Activated T-helper 17 cell treated with anti-CD3 and anti-CD28 coated beads, Interleukin-2, amount 50 U/mL, for 72 hours (primary cell): ENCODE data around the gene PNISR. TPM values are rescaled to one million over a fixed set of nuclear protein-coding genes. Genes with fewer than 3 reads are reported as not detected.

Experiments used
- ATAC-seq: fragments of 150-1000 bp; cut with Tn5 transposase; replicated peaks from 2 replicates; pipeline ENCODE4 v1.10.0; 2021; ENCODE audit warnings: mild to moderate bottlenecking, moderate library complexity
- H3K27ac Mint-ChIP-seq: one replicate; pipeline ENCODE4 v1.8.0; 2022; ENCODE audit warnings: mixed read lengths
- H3K27me3 Mint-ChIP-seq: one replicate; pipeline ENCODE4 v1.8.0; 2022; ENCODE audit warnings: mixed read lengths
- H3K36me3 Mint-ChIP-seq: one replicate; pipeline ENCODE4 v1.8.0; 2022; ENCODE audit warnings: low read depth, mild to moderate bottlenecking, mixed read lengths
- H3K4me1 Mint-ChIP-seq: one replicate; pipeline ENCODE4 v1.8.0; 2022; ENCODE audit warnings: mixed read lengths
- H3K4me3 Mint-ChIP-seq: one replicate; pipeline ENCODE4 v1.8.0; 2022; ENCODE audit warnings: mild to moderate bottlenecking, mixed read lengths
- H3K9me3 Mint-ChIP-seq: one replicate; pipeline ENCODE4 v1.8.0; 2022; ENCODE audit warnings: mixed read lengths
- total RNA-seq, 2 donors: library from RNA; stranded (reverse); gene quantifications; one replicate each; pipeline ENCODE4 v1.2.3, GENCODE V29; 2022

The PNISR gene
- total RNA-seq, 2 donors from 2014 or later, result 115 to 288 TPM

- Mint-ChIP-seq H3K4me3 (peak overlapping the region; percentile 86), H3K27ac (no peak overlapping the region)
Measured at GRCh38 chr6:99422912-99423311, 2.2 kb downstream of the PNISR start.

GRCh38 chr6:99416892-99417767 is 8.0 kb downstream of the PNISR start:
- Mint-ChIP-seq H3K27me3 (no peaks in the 10 kb centered on the region), H3K4me1 (peaks cover 23% of the 10 kb centered on the region), H3K9me3 (no peaks in the 10 kb centered on the region), H3K27ac (no peak overlapping the region), H3K4me3 (peak overlapping the region; percentile 48), H3K36me3 (peaks cover 75% of the 10 kb centered on the region)
- peak; percentile 52 for ATAC-seq

More at GRCh38 chr6:99422912-99423311, 2.2 kb downstream of the PNISR start:
- Mint-ChIP-seq H3K27me3 (no peaks in the 10 kb centered on the region), H3K9me3 (no peaks in the 10 kb centered on the region), H3K4me1 (peaks cover 42% of the 10 kb centered on the region), H3K36me3 (peaks cover 80% of the 10 kb centered on the region)
- no peak for ATAC-seq

- no peak overlapping the region for H3K27ac Mint-ChIP-seq
- no peak overlapping the region for H3K4me3 Mint-ChIP-seq
- ATAC-seq, result no peak
Measured at GRCh38 chr6:99416226-99416625, 8.9 kb downstream of the PNISR start.

GRCh38 chr6:99415446-99415845 is 9.7 kb downstream of the PNISR start:
- H3K27ac Mint-ChIP-seq, result no peak overlapping the region
- no peak for ATAC-seq
- peaks cover 14% of the 10 kb centered on the region for H3K4me1 Mint-ChIP-seq
- H3K4me3 Mint-ChIP-seq, result no peak overlapping the region
- H3K36me3 Mint-ChIP-seq, result peaks cover 75% of the 10 kb centered on the region
- H3K9me3 Mint-ChIP-seq, result no peaks in the 10 kb centered on the region
- no peaks in the 10 kb centered on the region for H3K27me3 Mint-ChIP-seq

More at GRCh38 chr6:99416226-99416625, 8.9 kb downstream of the PNISR start:
- no peaks in the 10 kb centered on the region for H3K27me3 Mint-ChIP-seq
- H3K36me3 Mint-ChIP-seq, result peaks cover 75% of the 10 kb centered on the region
- peaks cover 20% of the 10 kb centered on the region for H3K4me1 Mint-ChIP-seq
- H3K9me3 Mint-ChIP-seq, result no peaks in the 10 kb centered on the region

GRCh38 chr6:99412065-99412464 is 13.0 kb downstream of the PNISR start:
- Mint-ChIP-seq H3K27me3 (no peaks in the 10 kb centered on the region), H3K36me3 (peaks cover 92% of the 10 kb centered on the region), H3K9me3 (no peaks in the 10 kb centered on the region), H3K27ac (no peak overlapping the region), H3K4me3 (no peak overlapping the region), H3K4me1 (peaks cover 5% of the 10 kb centered on the region)
- no peak for ATAC-seq

- ATAC-seq, result no peak
- Mint-ChIP-seq H3K27me3 (no peaks in the 10 kb centered on the region), H3K4me1 (peaks cover 5% of the 10 kb centered on the region), H3K27ac (no peak overlapping the region), H3K36me3 (peaks cover 99% of the 10 kb centered on the region), H3K9me3 (no peaks in the 10 kb centered on the region), H3K4me3 (no peak overlapping the region)
Measured at GRCh38 chr6:99409672-99410071, 15.4 kb downstream of the PNISR start.

GRCh38 chr6:99407076-99407475 is 18.0 kb downstream of the PNISR start:
- H3K27me3 Mint-ChIP-seq, result no peaks in the 10 kb centered on the region
- no peak for ATAC-seq
- H3K36me3 Mint-ChIP-seq, result peaks cover 99% of the 10 kb centered on the region
- H3K9me3 Mint-ChIP-seq, result no peaks in the 10 kb centered on the region
- no peak overlapping the region for H3K27ac Mint-ChIP-seq
- H3K4me1 Mint-ChIP-seq, result peaks cover 5% of the 10 kb centered on the region
- H3K4me3 Mint-ChIP-seq, result no peak overlapping the region

- Mint-ChIP-seq H3K4me3 (no peak overlapping the region), H3K9me3 (no peaks in the 10 kb centered on the region)
Measured at GRCh38 chr6:99402448-99402847, 22.7 kb downstream of the PNISR start.

GRCh38 chr6:99397287-99397686 is 27.8 kb downstream of the PNISR start:
- ATAC-seq, result no peak
- Mint-ChIP-seq H3K4me3 (no peak overlapping the region), H3K27ac (no peak overlapping the region), H3K9me3 (no peaks in the 10 kb centered on the region), H3K27me3 (no peaks in the 10 kb centered on the region), H3K4me1 (no peaks in the 10 kb centered on the region), H3K36me3 (peaks cover 52% of the 10 kb centered on the region)

More at GRCh38 chr6:99402448-99402847, 22.7 kb downstream of the PNISR start:
- Mint-ChIP-seq H3K4me1 (no peaks in the 10 kb centered on the region), H3K27me3 (no peaks in the 10 kb centered on the region), H3K27ac (no peak overlapping the region), H3K36me3 (peaks cover 95% of the 10 kb centered on the region)
- ATAC-seq, result no peak

GRCh38 chr6:99393698-99394531 is 31.2 kb downstream of the PNISR start, which contains the start of gene COQ3:
Gene COQ3 (minus strand): TSS chr6:99394195. CDS start chr6:99394179, 16 bp downstream.
- H3K4me3 Mint-ChIP-seq, result peak within 1 kb of the TSS; percentile 90
- H3K27ac Mint-ChIP-seq, result peak within 1 kb of the TSS; percentile 84
- ATAC-seq, result peak; percentile 90
- no peaks in the 10 kb centered on the region for H3K9me3 Mint-ChIP-seq
- no peaks in the 10 kb centered on the region for H3K4me1 Mint-ChIP-seq
- H3K36me3 Mint-ChIP-seq, result peaks cover 18% of the 10 kb centered on the region
- H3K27me3 Mint-ChIP-seq, result no peaks in the 10 kb centered on the region

- peaks cover 12% of the 10 kb centered on the region for H3K36me3 Mint-ChIP-seq
- ATAC-seq, result peak; percentile 9
- H3K27me3 Mint-ChIP-seq, result no peaks in the 10 kb centered on the region
Measured at GRCh38 chr6:99393366-99393697, 31.8 kb downstream of the PNISR start.

GRCh38 chr6:99390896-99391295 is 34.2 kb downstream of the PNISR start:
- Mint-ChIP-seq H3K36me3 (no peaks in the 10 kb centered on the region), H3K4me3 (no peak overlapping the region), H3K9me3 (no peaks in the 10 kb centered on the region), H3K27ac (no peak overlapping the region), H3K27me3 (no peaks in the 10 kb centered on the region), H3K4me1 (no peaks in the 10 kb centered on the region)
- ATAC-seq, result no peak

More at GRCh38 chr6:99393366-99393697, 31.8 kb downstream of the PNISR start:
- H3K4me1 Mint-ChIP-seq, result no peaks in the 10 kb centered on the region
- no peaks in the 10 kb centered on the region for H3K9me3 Mint-ChIP-seq
- H3K4me3 Mint-ChIP-seq, result peak overlapping the region; percentile 90
- H3K27ac Mint-ChIP-seq, result peak overlapping the region; percentile 84

GRCh38 chr6:99384507-99384906 is 40.6 kb downstream of the PNISR start:
- ATAC-seq, result no peak

GRCh38 chr6:99378636-99379035 is 46.5 kb downstream of the PNISR start:
- H3K4me1 Mint-ChIP-seq, result no peaks in the 10 kb centered on the region
- no peak for ATAC-seq
- H3K27me3 Mint-ChIP-seq, result no peaks in the 10 kb centered on the region
- H3K4me3 Mint-ChIP-seq, result no peak overlapping the region
- no peaks in the 10 kb centered on the region for H3K9me3 Mint-ChIP-seq
- H3K36me3 Mint-ChIP-seq, result no peaks in the 10 kb centered on the region
- no peak overlapping the region for H3K27ac Mint-ChIP-seq

More at GRCh38 chr6:99384507-99384906, 40.6 kb downstream of the PNISR start:
- Mint-ChIP-seq H3K36me3 (no peaks in the 10 kb centered on the region), H3K9me3 (no peaks in the 10 kb centered on the region), H3K4me3 (no peak overlapping the region), H3K4me1 (no peaks in the 10 kb centered on the region), H3K27ac (no peak overlapping the region), H3K27me3 (no peaks in the 10 kb centered on the region)
